ENCODE results near the gene PDC. TPM values are rescaled to one million over a fixed set of nuclear protein-coding genes. Genes with fewer than 3 reads are reported as not detected.
A peak's percentile ranks its signal among the peaks of the same experiment; 100 is the strongest.

Gene PDC
- total RNA-seq, 1 experiment from 2014 or later = not detected

GRCh38 chr1:186413319-186413718 lies 47.6 kb downstream of the PDC start:
- POLR2A ChIA-PET = interaction anchor here (0.7 kb wide), 1 partner anchor 22 kb away, joined by 3 read pairs; no protein-coding TSS in a partner anchor
- intact Hi-C loops (cut with micrococcal nuclease; ENCODE audit: unreplicated experiment) = no loop called here
- H3K4me3 ChIP-seq (ENCODE audit: low read depth in 2 of 2, low read length in 2 of 2) = no peak overlapping the region
- no peaks in the 10 kb centered on the region for H3K27me3 ChIP-seq (ENCODE audit: control insufficient read depth, insufficient read depth, low read length)
- CTCF ChIA-PET = no interaction called here
- no TSS peak for BruUV-seq (replicated peaks)
- ATAC-seq (no peak), DNase-seq (ENCODE audit: low read depth, low spot score) (no peak)
- H3K4me1 ChIP-seq (ENCODE audit: control insufficient read depth, insufficient read depth, low read length) = no peaks in the 10 kb centered on the region
- TF ChIP-seq SIN3A (IDR thresholded peaks at IDR 0.05; ENCODE audit: borderline replicate concordance, insufficient read depth, low read depth, low read length) (no peak), POLR2AphosphoS5 (IDR thresholded peaks at IDR 0.05; ENCODE audit: low read depth, low read length) (no peak)
- peaks cover 26% of the 10 kb centered on the region for H3K36me3 ChIP-seq (ENCODE audit: control insufficient read depth, insufficient read depth, low read length)
- H3K9me3 ChIP-seq (ENCODE audit: control insufficient read depth, insufficient read depth, low read depth, low read length) = no peaks in the 10 kb centered on the region
- no peak overlapping the region for H3K27ac ChIP-seq (ENCODE audit: low read length)
- in situ Hi-C loops (cut with HindIII; ENCODE audit: low pct_unique_long_range_greater_than_20kb, low sequenced_read_pairs) = no loop called here

- TF ChIP-seq REST (IDR thresholded peaks at IDR 0.05; ENCODE audit: insufficient read depth in 1 of 2, low read depth in 2 of 2, low read length in 1 of 2) (no peak), CTCF (IDR thresholded peaks at IDR 0.05) (no peak), TCF7L2 (IDR thresholded peaks at IDR 0.05; ENCODE audit: low read depth, low read length) (no peak), POLR2AphosphoS5 (IDR thresholded peaks at IDR 0.05; ENCODE audit: low read depth, low read length) (no peak), SIN3A (IDR thresholded peaks at IDR 0.05; ENCODE audit: borderline replicate concordance, insufficient read depth, low read depth, low read length) (no peak)
- Histone ChIP-seq H3K36me3 (ENCODE audit: control insufficient read depth, insufficient read depth, low read length) (peaks cover 50% of the 10 kb centered on the region), H3K4me1 (ENCODE audit: control insufficient read depth, insufficient read depth, low read length) (no peaks in the 10 kb centered on the region), H3K27ac (ENCODE audit: low read length) (no peak overlapping the region), H3K9me3 (ENCODE audit: control insufficient read depth, insufficient read depth, low read depth, low read length) (no peaks in the 10 kb centered on the region), H3K27me3 (ENCODE audit: control insufficient read depth, insufficient read depth, low read length) (no peaks in the 10 kb centered on the region), H3K4me3 (ENCODE audit: low read depth in 2 of 2, low read length in 2 of 2) (no peak overlapping the region)
- POLR2A ChIA-PET = no interaction called here
- CTCF ChIA-PET = interaction anchor here (0.6 kb wide), 1 partner anchor 729 kb away, joined by 4 read pairs; no protein-coding TSS in a partner anchor
- intact Hi-C loops (cut with micrococcal nuclease; ENCODE audit: unreplicated experiment) = no loop called here
- in situ Hi-C loops (cut with HindIII; ENCODE audit: low pct_unique_long_range_greater_than_20kb, low sequenced_read_pairs) = no loop called here
- no TSS peak for BruUV-seq (replicated peaks)
- ATAC-seq (no peak), DNase-seq (ENCODE audit: low read depth, low spot score) (no peak)
Observed at GRCh38 chr1:186409091-186409490, 51.8 kb downstream of the PDC start.

GRCh38 chr1:186404454-186405051 lies 56.4 kb downstream of the PDC start:
- H3K27me3 ChIP-seq (ENCODE audit: control insufficient read depth, insufficient read depth, low read length) = no peaks in the 10 kb centered on the region
- in situ Hi-C loops (cut with HindIII; ENCODE audit: low pct_unique_long_range_greater_than_20kb, low sequenced_read_pairs) (no loop called here), intact Hi-C loops (cut with micrococcal nuclease; ENCODE audit: unreplicated experiment) (loop anchor here (2.0 kb wide), 1 partner anchor 582 kb away; no protein-coding TSS in a partner anchor)
- DNase-seq (ENCODE audit: low read depth, low spot score) = peak; percentile 10
- no peak for ATAC-seq
- TF ChIP-seq TCF7L2 (IDR thresholded peaks at IDR 0.05; ENCODE audit: low read depth, low read length) = no peak
- peak; percentile 73; the same call in 1 of the 2 replicates for TF ChIP-seq CTCF (IDR thresholded peaks at IDR 0.05)
- BruUV-seq (replicated peaks) = no TSS peak
- POLR2A ChIA-PET = no interaction called here
- H3K4me3 ChIP-seq (ENCODE audit: low read depth in 2 of 2, low read length in 2 of 2) = no peak overlapping the region
- no peak overlapping the region for H3K27ac ChIP-seq (ENCODE audit: low read length)
- peaks cover 34% of the 10 kb centered on the region for H3K36me3 ChIP-seq (ENCODE audit: control insufficient read depth, insufficient read depth, low read length)
- no peaks in the 10 kb centered on the region for H3K9me3 ChIP-seq (ENCODE audit: control insufficient read depth, insufficient read depth, low read depth, low read length)
- CTCF ChIA-PET = no interaction called here
- H3K4me1 ChIP-seq (ENCODE audit: control insufficient read depth, insufficient read depth, low read length) = no peaks in the 10 kb centered on the region

Measured in Panc1 (cell line).